ENCODE measurements around the gene PLEK. TPM values are rescaled to one million over a fixed set of nuclear protein-coding genes. Genes with fewer than 3 reads are reported as not detected.

The PLEK gene, protein sequence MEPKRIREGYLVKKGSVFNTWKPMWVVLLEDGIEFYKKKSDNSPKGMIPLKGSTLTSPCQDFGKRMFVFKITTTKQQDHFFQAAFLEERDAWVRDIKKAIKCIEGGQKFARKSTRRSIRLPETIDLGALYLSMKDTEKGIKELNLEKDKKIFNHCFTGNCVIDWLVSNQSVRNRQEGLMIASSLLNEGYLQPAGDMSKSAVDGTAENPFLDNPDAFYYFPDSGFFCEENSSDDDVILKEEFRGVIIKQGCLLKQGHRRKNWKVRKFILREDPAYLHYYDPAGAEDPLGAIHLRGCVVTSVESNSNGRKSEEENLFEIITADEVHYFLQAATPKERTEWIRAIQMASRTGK
- 1 to 10 TPM; 1.3 to 3.0 (median 2.2) TPM for total RNA-seq

DNA sequence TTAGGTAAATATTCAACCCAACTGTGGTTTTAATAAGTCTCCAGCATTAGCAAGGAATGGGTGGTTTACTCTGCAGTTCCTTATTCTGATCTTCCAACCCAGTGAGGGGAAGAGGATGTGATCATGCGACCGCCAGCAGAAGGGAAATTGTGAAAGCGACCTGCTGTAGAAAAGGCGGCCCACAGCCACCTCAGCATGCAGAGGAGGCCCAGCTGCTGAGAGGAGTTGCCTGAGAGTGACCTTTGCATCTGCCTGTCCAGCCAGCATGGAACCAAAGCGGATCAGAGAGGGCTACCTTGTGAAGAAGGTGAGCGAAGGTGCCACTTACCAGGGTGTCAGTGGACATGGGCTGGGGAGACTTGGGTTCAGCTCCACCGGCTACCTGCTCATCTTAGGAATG lies at the start of gene PLEK:
TSS of gene PLEK (plus strand) at position 196 of the 400 bp plus-strand sequence. CDS start at position 266, 70 bp downstream.
- H3K4me3 ChIP-seq (ENCODE audit: low read depth, poor library complexity, severe bottlenecking), result no peak within 1 kb of the TSS
- WGBS, 2 donors, result 82 to 86% methylated on average over 7 of the region's 7 CpGs
- DNase-seq (ENCODE audit: low spot score in 2 of 2), result peak; percentile 53 to 86
- TF ChIP-seq, protein P1, sequence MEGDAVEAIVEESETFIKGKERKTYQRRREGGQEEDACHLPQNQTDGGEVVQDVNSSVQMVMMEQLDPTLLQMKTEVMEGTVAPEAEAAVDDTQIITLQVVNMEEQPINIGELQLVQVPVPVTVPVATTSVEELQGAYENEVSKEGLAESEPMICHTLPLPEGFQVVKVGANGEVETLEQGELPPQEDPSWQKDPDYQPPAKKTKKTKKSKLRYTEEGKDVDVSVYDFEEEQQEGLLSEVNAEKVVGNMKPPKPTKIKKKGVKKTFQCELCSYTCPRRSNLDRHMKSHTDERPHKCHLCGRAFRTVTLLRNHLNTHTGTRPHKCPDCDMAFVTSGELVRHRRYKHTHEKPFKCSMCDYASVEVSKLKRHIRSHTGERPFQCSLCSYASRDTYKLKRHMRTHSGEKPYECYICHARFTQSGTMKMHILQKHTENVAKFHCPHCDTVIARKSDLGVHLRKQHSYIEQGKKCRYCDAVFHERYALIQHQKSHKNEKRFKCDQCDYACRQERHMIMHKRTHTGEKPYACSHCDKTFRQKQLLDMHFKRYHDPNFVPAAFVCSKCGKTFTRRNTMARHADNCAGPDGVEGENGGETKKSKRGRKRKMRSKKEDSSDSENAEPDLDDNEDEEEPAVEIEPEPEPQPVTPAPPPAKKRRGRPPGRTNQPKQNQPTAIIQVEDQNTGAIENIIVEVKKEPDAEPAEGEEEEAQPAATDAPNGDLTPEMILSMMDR (IDR thresholded peaks at IDR 0.05), result no peak
- no peak for TF ChIP-seq POLR2A (IDR thresholded peaks at IDR 0.05)
- intact Hi-C loops (cut with DNase I; ENCODE audit: low total_unique reads), result no loop called here

DNA sequence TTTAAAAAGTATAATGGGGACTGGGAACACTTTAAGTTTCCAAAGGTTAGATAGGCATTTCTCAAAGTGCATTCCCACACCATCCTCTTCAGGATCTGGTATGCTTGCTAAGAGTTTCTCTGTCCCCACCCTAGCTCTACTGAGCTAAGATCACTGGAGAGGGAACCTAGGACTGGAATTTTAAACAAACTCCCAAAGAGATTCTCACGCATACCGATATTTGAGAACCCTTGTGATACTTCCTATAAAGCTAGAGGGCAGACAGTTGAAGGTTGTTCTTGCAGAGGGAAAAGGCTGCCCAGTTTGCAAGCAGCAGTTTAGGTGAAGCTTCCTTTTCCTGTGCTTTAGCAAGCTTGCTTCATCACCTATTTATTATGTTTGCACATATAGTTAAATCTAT lies 49.0 kb upstream of the PLEK start:
- no peak overlapping the region for H3K4me3 ChIP-seq (ENCODE audit: low read depth, poor library complexity, severe bottlenecking)
- 54 to 65% methylated on average over 2 of the region's 2 CpGs for WGBS, 2 donors
- TF ChIP-seq, protein P1 (IDR thresholded peaks at IDR 0.05), result no peak
- TF ChIP-seq POLR2A (IDR thresholded peaks at IDR 0.05), result no peak
- DNase-seq (ENCODE audit: low spot score in 2 of 2), result no peak
- intact Hi-C loops (cut with DNase I; ENCODE audit: low total_unique reads), result no loop called here

DNA sequence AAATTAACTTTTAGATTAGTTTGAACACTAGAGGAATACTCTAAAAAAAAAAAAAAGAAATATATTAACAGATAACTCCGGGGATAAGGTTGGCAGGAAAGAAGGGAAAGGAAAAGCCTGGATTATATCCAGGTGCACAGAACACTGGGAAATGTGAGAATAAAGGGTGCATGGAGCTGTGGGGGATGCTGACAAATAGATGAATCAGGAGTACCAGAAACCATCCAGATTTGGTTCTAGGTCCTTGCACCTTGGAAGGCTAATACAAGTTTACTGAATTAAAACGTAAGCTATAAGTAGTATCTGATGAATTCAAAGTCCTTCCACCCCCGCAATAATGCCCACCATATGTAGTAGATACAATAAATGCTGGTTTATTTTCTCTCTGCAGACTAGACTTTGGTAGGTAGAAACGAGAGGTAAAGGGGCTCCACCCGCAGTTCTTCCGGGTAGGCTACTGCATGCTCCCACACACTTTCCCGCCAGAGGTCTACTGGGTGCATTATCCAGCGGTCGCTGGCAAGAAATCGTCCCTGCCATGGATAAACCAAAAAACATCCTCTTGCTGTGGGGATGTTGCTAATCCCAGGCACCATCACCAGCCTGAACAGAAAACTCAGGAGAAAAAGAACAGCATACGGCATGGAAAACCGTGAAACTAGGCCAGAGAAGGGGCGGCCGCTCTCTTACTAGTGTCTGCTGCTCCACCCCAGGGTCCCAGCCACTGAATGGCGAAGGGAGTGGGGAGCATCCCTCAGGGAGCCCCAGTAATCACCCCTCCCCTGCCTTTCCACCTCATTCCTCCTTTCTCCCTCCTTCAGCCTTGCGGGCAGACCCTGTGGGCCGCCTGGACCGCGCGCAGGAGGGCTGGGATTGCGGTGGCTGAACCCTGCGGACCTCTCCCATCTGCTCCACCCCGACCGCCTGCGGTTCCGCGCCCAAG lies 46.8 kb upstream of the PLEK start:
- TF ChIP-seq POLR2A (IDR thresholded peaks at IDR 0.05), result no peak
- TF ChIP-seq, protein P1 (IDR thresholded peaks at IDR 0.05), result no peak
- intact Hi-C loops (cut with DNase I; ENCODE audit: low total_unique reads), result no loop called here
- WGBS, 2 donors, result 35% methylated on average over 27 of the region's 27 CpGs
- no peak for DNase-seq (ENCODE audit: low spot score in 2 of 2)
- peak overlapping the region; percentile 77 for H3K4me3 ChIP-seq (ENCODE audit: low read depth, poor library complexity, severe bottlenecking)

DNA sequence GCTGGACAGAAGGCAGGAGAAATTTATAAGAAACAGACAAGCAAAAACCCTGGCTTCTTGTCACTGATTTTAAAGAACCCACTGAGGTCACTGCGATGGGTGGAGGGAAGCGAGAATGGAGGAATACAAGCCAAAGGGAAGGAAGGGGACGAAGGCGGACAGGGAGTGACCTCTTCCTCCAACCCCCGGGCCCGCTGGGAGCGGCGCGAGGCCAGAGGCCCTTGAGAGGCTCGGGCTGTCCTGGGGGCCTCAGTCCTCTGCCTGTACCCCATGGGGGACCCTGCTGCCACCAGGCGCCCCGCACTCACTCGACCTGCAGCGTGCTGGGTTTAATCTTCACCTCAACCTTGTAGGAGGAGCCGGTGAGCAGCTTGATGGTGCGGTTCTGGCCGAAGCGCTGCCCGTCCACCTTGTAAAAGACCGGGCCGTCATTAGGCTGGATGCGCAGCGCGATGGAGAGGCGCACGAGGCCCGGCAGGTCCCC lies 46.1 kb upstream of the PLEK start:
- 3 to 5% methylated on average over 11 to 23 of the region's 27 CpGs for WGBS, 2 donors
- peak overlapping the region; percentile 77 for H3K4me3 ChIP-seq (ENCODE audit: low read depth, poor library complexity, severe bottlenecking)
- intact Hi-C loops (cut with DNase I; ENCODE audit: low total_unique reads), result no loop called here
- DNase-seq (ENCODE audit: low spot score in 2 of 2), result peak in 1 of 2 donors; percentile 83
- no peak for TF ChIP-seq POLR2A (IDR thresholded peaks at IDR 0.05)
- TF ChIP-seq, protein P1 (IDR thresholded peaks at IDR 0.05), result no peak

DNA sequence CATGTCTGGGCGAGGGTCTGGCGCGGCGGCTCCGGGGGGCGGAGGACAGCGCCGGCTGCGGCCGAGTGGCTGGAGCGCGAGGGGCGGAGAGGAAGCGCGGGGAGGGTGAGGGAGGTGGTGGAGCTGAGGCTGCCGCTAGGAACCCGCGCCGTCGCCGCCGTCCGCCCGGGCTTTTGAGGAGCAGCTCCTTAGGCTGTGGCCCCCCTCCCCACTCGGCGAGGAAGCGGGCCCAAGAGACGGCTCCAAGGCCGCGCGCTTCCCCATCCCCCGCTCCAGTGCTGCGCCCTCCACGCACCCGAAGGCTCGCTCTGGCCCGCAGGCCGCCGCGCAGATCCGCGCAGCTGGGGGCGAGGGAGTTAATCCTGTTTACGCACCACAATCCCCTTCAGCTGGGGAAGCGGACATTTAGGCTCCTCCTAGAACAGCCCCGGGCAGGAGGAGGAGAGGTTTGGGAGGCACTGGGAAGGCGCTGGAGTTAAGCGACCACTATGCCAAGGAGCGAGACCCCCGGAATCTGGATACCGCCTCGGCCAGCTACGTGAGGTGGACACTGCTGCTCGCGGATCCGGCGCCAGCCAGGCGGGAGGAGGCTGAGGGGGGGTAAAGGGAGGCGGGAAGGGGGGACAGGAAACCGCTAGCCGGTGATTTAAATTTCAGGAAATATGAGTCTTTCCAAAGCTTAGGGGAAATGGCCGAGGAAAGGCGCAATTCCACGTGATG lies 45.5 kb upstream of the PLEK start, which contains the start of gene CNRIP1:
TSS of gene CNRIP1 (minus strand) at position 552 of the 720 bp plus-strand sequence. CDS start at position 3, 549 bp downstream.
- intact Hi-C loops (cut with DNase I; ENCODE audit: low total_unique reads), result no loop called here
- peak within 1 kb of the TSS; percentile 77 for H3K4me3 ChIP-seq (ENCODE audit: low read depth, poor library complexity, severe bottlenecking)
- 0 to 1% methylated on average over 18 to 41 of the region's 64 CpGs for WGBS, 2 donors
- TF ChIP-seq, protein P1 (IDR thresholded peaks at IDR 0.05), result no peak
- no peak for TF ChIP-seq POLR2A (IDR thresholded peaks at IDR 0.05)
- DNase-seq (ENCODE audit: low spot score in 2 of 2), result peak; percentile 69 to 94
